Testis (tissue), 2 donors: Measurements from ENCODE around the gene CFAP299.

Source experiments
- CTCF ChIP-seq, 3 experiments: fragments of 450-650 bp in 2 of 3; fragments of 200-600 bp in 1 of 3; sonication (generic) in 1 of 3; IDR thresholded peaks; one replicate each; pipeline ENCODE4 v1.5.1; 2016 to 2019; ENCODE audit warnings: antibody characterized with exemption in 3 of 3, mild to moderate bottlenecking in 2 of 3, moderate library complexity in 1 of 3
- POLR2A ChIP-seq: fragments of 450-650 bp; IDR thresholded peaks from one replicate; pipeline ENCODE4 v1.6.1; 2017; ENCODE audit warnings: antibody characterized with exemption, mild to moderate bottlenecking, moderate library complexity

- TF ChIP-seq POLR2A: no peak
- TF ChIP-seq CTCF (IDR thresholded peaks at IDR 0.05): no peak
These were observed 445.9 kb downstream of the CFAP299 start for GRCh38 chr4:80781431-80781830.
